Measurements from ENCODE around the gene TMEM181. TPM values are rescaled to one million over a fixed set of nuclear protein-coding genes. Genes with fewer than 3 reads are reported as not detected.

The TMEM181 gene
- polyA plus RNA-seq, 2 of the 4 experiments (the other 2 are of a cell fraction), result 11.6 to 21.1 TPM

DNA sequence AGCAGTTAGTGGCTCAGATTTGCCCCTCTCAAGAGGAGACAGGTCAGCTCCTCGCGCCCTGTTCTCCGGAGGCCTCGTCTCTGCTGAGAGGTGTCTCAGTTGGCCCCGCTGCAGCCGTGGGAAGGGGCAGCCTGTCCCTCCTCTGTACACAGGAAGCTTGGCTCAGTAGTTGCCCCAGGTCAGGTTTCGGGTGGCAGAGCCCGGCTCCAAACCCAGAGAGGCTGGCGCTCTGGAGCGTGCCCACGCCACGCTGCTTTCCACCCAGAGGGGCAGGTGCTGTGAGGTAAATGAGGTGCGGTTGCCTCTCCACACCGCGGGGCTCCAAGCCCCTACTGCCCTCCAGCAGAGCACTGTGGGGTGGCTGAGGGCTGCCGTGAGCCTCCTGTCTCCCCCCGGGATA is 68.7 kb downstream of the TMEM181 start:
- WGBS (ENCODE audit: missing lambda C conversion rate), result 97% methylated on average over 6 of the region's 17 CpGs
- H3K4me2 ChIP-seq, result no peak overlapping the region
- ChIA-PET POLR2A (no interaction called here), CTCF (interaction anchor here (0.6 to 1.3 kb wide), 3 partner anchors 16 to 235 kb away, joined by 3 to 4 read pairs (median 3); partner anchors contain the start of gene DYNLT1)
- H3K4me3 ChIP-seq, result no peak overlapping the region
- ATAC-seq (no peak), FAIRE-seq (no peak), DNase-seq (ENCODE audit: low read depth in 1 of 2, low spot score in 1 of 2) (no peak)
- H3K9me3 ChIP-seq, result no peaks in the 10 kb centered on the region
- H3K4me1 ChIP-seq, result peaks cover 22% of the 10 kb centered on the region
- no peak for TF ChIP-seq RARB (CRISPR knock-in tag; IDR thresholded peaks at IDR 0.05)
- no peak for TF ChIP-seq HOXB5 (CRISPR knock-in tag; IDR thresholded peaks at IDR 0.05)
- TF ChIP-seq MYC (IDR thresholded peaks at IDR 0.05; ENCODE audit: borderline replicate concordance, low read length), result no peak
- no peak for TF ChIP-seq MAFK (IDR thresholded peaks at IDR 0.05; ENCODE audit: partially characterized antibody)
- no peak for TF ChIP-seq ZSCAN20 (CRISPR knock-in tag; IDR thresholded peaks at IDR 0.05)
- no peak for TF ChIP-seq FOXS1 (CRISPR knock-in tag; IDR thresholded peaks at IDR 0.05)
- no peak for TF ChIP-seq RAD21 (conservative IDR thresholded peaks at IDR 0.05 in 1 of 2, IDR thresholded peaks at IDR 0.05 in 1 of 2)
- no peak for TF ChIP-seq ESRRA (IDR thresholded peaks at IDR 0.05; ENCODE audit: borderline replicate concordance, low read length)
- no peak for TF ChIP-seq SREBF2 (IDR thresholded peaks at IDR 0.05)
- no peak overlapping the region for H3K27ac ChIP-seq

DNA sequence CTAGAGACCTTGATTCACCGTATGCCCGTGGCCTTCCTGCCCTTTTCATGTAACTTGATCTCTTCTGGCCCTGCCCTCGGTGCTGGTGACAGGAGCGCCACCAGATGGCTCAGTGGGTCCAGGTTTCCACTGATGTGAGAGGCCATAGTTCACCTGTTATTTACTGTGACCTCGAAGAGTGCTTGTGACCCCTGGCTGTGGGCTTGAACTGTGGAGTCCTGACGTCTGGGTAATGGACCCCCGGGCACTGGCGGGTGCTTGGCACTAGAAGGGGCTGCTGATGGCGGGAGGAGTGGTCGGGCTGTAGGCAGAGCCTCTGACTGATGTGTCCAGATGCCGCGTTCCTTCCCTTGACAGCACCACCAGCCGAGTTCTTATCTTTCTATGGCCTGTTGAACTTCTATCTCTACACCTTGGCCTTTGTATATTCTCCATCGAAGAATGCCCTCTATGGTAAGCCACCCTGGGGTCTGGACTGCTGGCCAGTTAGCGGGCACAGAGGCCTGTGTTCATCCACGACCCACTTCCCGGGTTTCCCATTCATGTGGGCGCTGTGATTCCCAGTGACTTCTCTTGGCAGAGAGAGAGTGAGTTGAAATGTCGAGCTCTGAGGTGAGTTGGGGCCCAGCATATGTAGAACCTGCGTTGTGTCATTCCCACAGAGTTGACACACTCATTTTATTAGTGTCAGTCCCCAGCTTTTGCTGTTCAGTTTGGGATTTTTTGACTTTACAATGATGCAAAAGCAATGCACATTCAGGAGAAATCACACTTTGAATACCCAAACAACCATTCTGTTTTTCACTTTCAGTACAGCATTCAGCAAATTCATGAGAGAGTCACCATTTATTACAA is 69.7 kb downstream of the TMEM181 start:
- peaks cover 22% of the 10 kb centered on the region for H3K4me1 ChIP-seq
- no peak for DNase-seq (ENCODE audit: low read depth in 1 of 2, low spot score in 1 of 2)
- no peak for FAIRE-seq
- TF ChIP-seq TFCP2L1 (CRISPR knock-in tag; IDR thresholded peaks at IDR 0.05) (no peak), SREBF2 (IDR thresholded peaks at IDR 0.05) (no peak), CBX2 (IDR thresholded peaks at IDR 0.05; ENCODE audit: borderline replicate concordance, low read depth) (no peak), JUN (IDR thresholded peaks at IDR 0.05) (no peak), MYC (IDR thresholded peaks at IDR 0.05; ENCODE audit: borderline replicate concordance, low read length) (no peak), RFX5 (IDR thresholded peaks at IDR 0.05) (no peak), ESRRA (IDR thresholded peaks at IDR 0.05; ENCODE audit: borderline replicate concordance, low read length) (no peak), RCOR1 (IDR thresholded peaks at IDR 0.05; ENCODE audit: low read depth, low read length) (no peak)
- TF ChIP-seq, protein P1, sequence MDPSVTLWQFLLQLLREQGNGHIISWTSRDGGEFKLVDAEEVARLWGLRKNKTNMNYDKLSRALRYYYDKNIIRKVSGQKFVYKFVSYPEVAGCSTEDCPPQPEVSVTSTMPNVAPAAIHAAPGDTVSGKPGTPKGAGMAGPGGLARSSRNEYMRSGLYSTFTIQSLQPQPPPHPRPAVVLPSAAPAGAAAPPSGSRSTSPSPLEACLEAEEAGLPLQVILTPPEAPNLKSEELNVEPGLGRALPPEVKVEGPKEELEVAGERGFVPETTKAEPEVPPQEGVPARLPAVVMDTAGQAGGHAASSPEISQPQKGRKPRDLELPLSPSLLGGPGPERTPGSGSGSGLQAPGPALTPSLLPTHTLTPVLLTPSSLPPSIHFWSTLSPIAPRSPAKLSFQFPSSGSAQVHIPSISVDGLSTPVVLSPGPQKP (IDR thresholded peaks at IDR 0.05; ENCODE audit: low read depth, low read length), result no peak
- ATAC-seq, result no peak
- WGBS (ENCODE audit: missing lambda C conversion rate), result 81% methylated on average over 18 of the region's 20 CpGs
- ChIA-PET POLR2A (interaction anchor here (1.6 kb wide), 1 partner anchor 15 kb away, joined by 16 read pairs; the partner anchor contains the start of gene DYNLT1), CTCF (interaction anchor here (0.6 to 1.7 kb wide), 3 partner anchors 10 to 234 kb away, joined by 3 to 5 read pairs (median 4); partner anchors contain the start of gene DYNLT1)
- H3K27ac ChIP-seq, result no peak overlapping the region
- no peaks in the 10 kb centered on the region for H3K9me3 ChIP-seq
- H3K4me2 ChIP-seq, result no peak overlapping the region
- H3K4me3 ChIP-seq, result no peak overlapping the region

DNA sequence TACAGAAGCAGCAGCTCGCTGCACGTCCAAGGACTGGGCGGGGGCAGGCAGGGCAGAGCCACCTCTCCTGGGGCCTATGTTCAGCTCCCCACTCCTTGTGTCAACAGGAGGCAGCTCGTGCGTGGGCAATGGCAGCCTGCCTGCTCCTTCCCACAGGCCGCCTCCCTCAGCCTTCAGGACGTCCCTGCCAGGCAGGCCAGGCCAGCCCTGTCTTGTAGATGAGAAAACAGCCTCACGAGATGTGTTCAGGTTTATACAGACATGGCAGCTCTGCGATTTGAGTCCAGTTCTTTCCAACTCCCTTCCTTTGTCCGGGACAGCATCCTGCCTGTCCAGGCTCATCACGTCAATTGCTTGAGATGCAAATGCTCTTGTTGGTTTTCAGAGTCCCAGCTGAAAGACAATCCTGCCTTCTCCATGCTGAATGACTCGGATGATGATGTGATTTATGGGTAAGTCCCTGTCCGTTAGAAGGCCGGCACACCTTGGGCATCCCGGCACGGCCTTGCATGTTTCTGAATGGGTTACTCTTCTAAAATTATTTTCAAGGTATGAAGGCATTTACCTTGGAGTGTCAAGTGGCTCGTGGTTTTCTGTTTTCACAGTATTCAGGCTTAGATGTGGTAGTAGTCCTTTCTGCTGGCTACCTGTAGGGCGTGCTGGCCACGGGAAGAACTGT is 71.2 kb downstream of the TMEM181 start:
- WGBS (ENCODE audit: missing lambda C conversion rate), result 80% methylated on average over 18 of the region's 19 CpGs
- ChIA-PET CTCF (interaction anchor here (1.0 to 1.7 kb wide), 2 partner anchors 8 to 10 kb away, joined by 3 to 5 read pairs; no protein-coding TSS in a partner anchor), POLR2A (interaction anchor here (1.6 kb wide), 1 partner anchor 13 kb away, joined by 16 read pairs; the partner anchor contains the start of gene DYNLT1)
- FAIRE-seq (no peak), DNase-seq (ENCODE audit: low read depth in 1 of 2, low spot score in 1 of 2) (no peak), ATAC-seq (peak; percentile 46 to 59; a peak in 5 of 6 replicates)
- H3K9me3 ChIP-seq, result no peaks in the 10 kb centered on the region
- H3K4me1 ChIP-seq, result peaks cover 22% of the 10 kb centered on the region
- no peak for TF ChIP-seq POLR2A (IDR thresholded peaks at IDR 0.05; ENCODE audit: low read length)
- no peak for TF ChIP-seq POLR2AphosphoS2 (conservative IDR thresholded peaks at IDR 0.05; ENCODE audit: low read length)
- no peak for TF ChIP-seq GATA3 (IDR thresholded peaks at IDR 0.05; ENCODE audit: borderline replicate concordance)
- TF ChIP-seq, protein P2, sequence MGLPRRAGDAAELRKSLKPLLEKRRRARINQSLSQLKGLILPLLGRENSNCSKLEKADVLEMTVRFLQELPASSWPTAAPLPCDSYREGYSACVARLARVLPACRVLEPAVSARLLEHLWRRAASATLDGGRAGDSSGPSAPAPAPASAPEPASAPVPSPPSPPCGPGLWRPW (IDR thresholded peaks at IDR 0.05), result no peak
- H3K27ac ChIP-seq, result peak overlapping the region; percentile 2 to 80; a peak in 3 of 6 replicates
- no peak overlapping the region for H3K4me3 ChIP-seq
- peak overlapping the region; percentile 17 for H3K4me2 ChIP-seq
